MM.1S (cell line): ENCODE data around the gene SRCIN1.

Experiments
- DNase-seq: peaks from one replicate; pipeline ENCODE4 v3.0.0-alpha.2; 2015
- H2AFZ ChIP-seq: fragments of 300-600 bp; sonication (generic); 2 replicates; pipeline ENCODE4 v1.6.0; 2016; ENCODE audit warnings: antibody characterized with exemption, low read length
- H3F3A ChIP-seq: fragments of 300-600 bp; sonication (generic); 2 replicates; pipeline ENCODE4 v1.6.1; 2016; ENCODE audit warnings: mild to moderate bottlenecking, antibody characterized with exemption, low read length, moderate library complexity, mixed read lengths; ENCODE audit not compliant: insufficient read depth
- H3K27ac ChIP-seq: fragments of 300-600 bp; sonication (generic); 2 replicates; pipeline ENCODE4 v1.5.1; 2016; ENCODE audit warnings: mild to moderate bottlenecking, low read length
- H3K27me3 ChIP-seq: fragments of 300-600 bp; sonication (generic); replicated peaks from 2 replicates; pipeline ENCODE4 v1.6.0; 2016; ENCODE audit warnings: low read length; ENCODE audit not compliant: insufficient read depth
- H3K36me3 ChIP-seq: fragments of 300-600 bp; sonication (generic); replicated peaks from 2 replicates; pipeline ENCODE4 v1.6.1; 2016; ENCODE audit warnings: mild to moderate bottlenecking, low read length, mixed read lengths; ENCODE audit not compliant: insufficient read depth
- H3K4me1 ChIP-seq: fragments of 300-600 bp; sonication (generic); 2 replicates; pipeline ENCODE4 v1.6.1; 2016; ENCODE audit warnings: low read length, mixed read lengths
- H3K4me2 ChIP-seq: fragments of 300-600 bp; sonication (generic); 2 replicates; pipeline ENCODE4 v1.6.0; 2016; ENCODE audit warnings: low read depth, low read length
- H3K4me3 ChIP-seq: fragments of 300-600 bp; sonication (generic); 2 replicates; pipeline ENCODE4 v1.5.1; 2016; ENCODE audit warnings: low read length, mixed read lengths
- H3K79me2 ChIP-seq: fragments of 300-600 bp; sonication (generic); 2 replicates; pipeline ENCODE4 v1.6.1; 2016; ENCODE audit warnings: mixed run types, low read length, mixed read lengths
- H3K9ac ChIP-seq: fragments of 300-600 bp; sonication (generic); 2 replicates; pipeline ENCODE4 v1.6.1; 2016; ENCODE audit warnings: low read length, mixed read lengths
- H3K9me2 ChIP-seq: fragments of 300-600 bp; sonication (generic); replicated peaks from 2 replicates; pipeline ENCODE4 v1.6.1; 2016; ENCODE audit warnings: mild to moderate bottlenecking, low read length, mixed read lengths; ENCODE audit not compliant: insufficient read depth
- H3K9me3 ChIP-seq: fragments of 300-600 bp; sonication (generic); replicated peaks from 2 replicates; pipeline ENCODE4 v1.6.1; 2016; ENCODE audit warnings: mild to moderate bottlenecking, low read length, mixed read lengths; ENCODE audit not compliant: insufficient read depth
- H4K20me1 ChIP-seq: fragments of 300-600 bp; sonication (generic); 2 replicates; pipeline ENCODE4 v1.6.1; 2016; ENCODE audit warnings: mild to moderate bottlenecking, low read length, moderate library complexity, mixed read lengths; ENCODE audit not compliant: insufficient read depth
- CTCF ChIP-seq: fragments of 300-600 bp; sonication (generic); IDR thresholded peaks from 2 replicates; pipeline ENCODE4 v1.5.1; 2016; ENCODE audit warnings: antibody characterized with exemption, low read length, mixed read lengths
- EZH2 ChIP-seq: fragments of 300-600 bp; sonication (generic); optimal IDR thresholded peaks from 2 replicates; pipeline ENCODE3; 2017; ENCODE audit warnings: low read depth, mild to moderate bottlenecking, antibody characterized with exemption, low read length, mixed read lengths
- EZH2phosphoT487 ChIP-seq: fragments of 300-600 bp; sonication (generic); IDR thresholded peaks from 2 replicates; pipeline ENCODE4 v1.6.1; 2018; ENCODE audit warnings: antibody characterized with exemption, low read length

The SRCIN1 gene

DNA sequence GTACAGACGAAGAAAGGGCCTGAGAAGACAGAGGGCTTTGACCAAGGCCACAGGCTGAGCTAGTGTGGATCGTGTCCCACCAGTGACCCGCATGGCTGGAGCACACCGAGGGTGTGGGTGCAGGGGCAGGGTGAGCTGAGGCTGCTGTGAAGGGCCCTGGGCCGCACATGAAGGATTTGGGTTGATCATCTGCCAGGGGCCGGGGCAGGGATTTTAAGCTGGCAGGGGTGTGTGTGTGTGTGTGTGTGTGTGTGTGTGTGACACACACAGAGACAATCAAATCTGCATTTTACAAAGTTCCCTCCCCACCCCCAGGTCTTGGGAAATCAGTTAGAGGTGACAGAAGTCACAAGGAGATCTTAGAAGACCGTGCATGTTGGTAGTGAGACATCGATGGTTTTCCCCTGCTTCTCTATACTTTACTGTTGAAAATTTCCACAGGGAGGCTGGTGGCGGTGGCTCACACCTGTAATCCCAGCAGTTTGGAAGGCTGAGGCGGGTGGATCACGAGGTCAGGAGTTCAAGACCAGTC is 65.2 kb downstream of the SRCIN1 start:
- no peaks in the 10 kb centered on the region for H3K9me3 ChIP-seq
- TF ChIP-seq EZH2phosphoT487 = no peak
- no peak for TF ChIP-seq CTCF
- no peak for TF ChIP-seq EZH2
- no peaks in the 10 kb centered on the region for H3K9me2 ChIP-seq
- no peak for DNase-seq
- H3K36me3 ChIP-seq = no peaks in the 10 kb centered on the region
- no peaks in the 10 kb centered on the region for H3K79me2 ChIP-seq
- no peak overlapping the region for H3K4me2 ChIP-seq
- H4K20me1 ChIP-seq = no peaks in the 10 kb centered on the region
- H3K27me3 ChIP-seq = peaks cover 43% of the 10 kb centered on the region
- H3K27ac ChIP-seq = no peak overlapping the region
- no peak overlapping the region for H3K4me3 ChIP-seq
- H3F3A ChIP-seq = no peaks in the 10 kb centered on the region
- no peaks in the 10 kb centered on the region for H3K4me1 ChIP-seq
- H3K9ac ChIP-seq = no peak overlapping the region
- no peak overlapping the region for H2AFZ ChIP-seq

DNA sequence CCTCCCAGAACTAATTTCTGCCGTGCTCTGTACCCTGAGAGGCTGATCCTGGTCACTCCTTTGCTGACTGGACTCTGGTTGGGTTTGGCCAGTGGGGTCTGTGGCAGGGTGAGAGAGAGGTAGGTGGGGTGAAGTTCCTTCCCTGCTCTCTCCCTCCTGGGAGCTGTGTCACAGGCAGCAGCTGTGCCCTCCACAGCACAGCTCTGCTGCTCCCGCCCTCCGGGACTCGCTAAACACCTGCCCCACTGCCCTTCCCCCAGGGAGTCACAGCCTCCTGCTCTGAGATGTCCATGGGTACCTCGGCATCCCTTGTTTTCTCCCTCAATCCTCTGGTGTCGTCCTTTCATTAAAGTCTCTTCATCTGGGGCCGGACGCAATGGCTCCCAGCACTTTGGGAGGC is 66.4 kb downstream of the SRCIN1 start:
- no peak overlapping the region for H3K9ac ChIP-seq
- no peaks in the 10 kb centered on the region for H3K9me3 ChIP-seq
- H3K79me2 ChIP-seq = no peaks in the 10 kb centered on the region
- H3K4me3 ChIP-seq = no peak overlapping the region
- no peak overlapping the region for H2AFZ ChIP-seq
- H3K27me3 ChIP-seq = peaks cover 38% of the 10 kb centered on the region
- no peaks in the 10 kb centered on the region for H4K20me1 ChIP-seq
- no peak overlapping the region for H3K4me2 ChIP-seq
- no peak for TF ChIP-seq EZH2phosphoT487
- TF ChIP-seq EZH2 = no peak
- TF ChIP-seq CTCF = no peak
- H3K4me1 ChIP-seq = no peaks in the 10 kb centered on the region
- H3K9me2 ChIP-seq = no peaks in the 10 kb centered on the region
- H3K36me3 ChIP-seq = no peaks in the 10 kb centered on the region
- H3F3A ChIP-seq = no peaks in the 10 kb centered on the region
- no peak overlapping the region for H3K27ac ChIP-seq
- no peak for DNase-seq

DNA sequence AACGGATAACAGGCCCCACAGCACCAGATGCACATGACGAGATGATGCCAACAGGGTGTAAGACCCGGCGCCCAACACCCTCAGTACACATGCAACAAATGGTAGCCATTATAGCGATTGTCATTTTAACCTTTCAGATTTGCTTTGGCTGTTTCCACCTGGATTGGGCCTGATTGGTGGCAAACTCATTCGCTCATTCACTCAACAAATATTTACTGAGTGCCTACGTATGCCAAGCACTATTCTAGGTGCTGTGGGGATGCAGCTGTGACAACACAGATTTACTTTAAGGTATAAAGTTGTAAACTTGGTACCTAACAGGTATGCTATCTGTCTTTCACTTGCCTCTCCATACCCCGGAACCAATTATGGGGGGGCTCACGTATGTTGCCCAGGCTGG is 66.8 kb downstream of the SRCIN1 start:
- Histone ChIP-seq H4K20me1 (no peaks in the 10 kb centered on the region), H3K27ac (no peak overlapping the region), H3K9me2 (no peaks in the 10 kb centered on the region), H3K36me3 (no peaks in the 10 kb centered on the region), H3K9me3 (no peaks in the 10 kb centered on the region), H3K4me1 (no peaks in the 10 kb centered on the region), H3K9ac (no peak overlapping the region), H2AFZ (no peak overlapping the region), H3F3A (no peaks in the 10 kb centered on the region), H3K79me2 (no peaks in the 10 kb centered on the region), H3K27me3 (peaks cover 35% of the 10 kb centered on the region), H3K4me3 (no peak overlapping the region), H3K4me2 (no peak overlapping the region)
- DNase-seq = no peak
- TF ChIP-seq CTCF (no peak), EZH2phosphoT487 (no peak), EZH2 (no peak)
